GM18511 (cell line): ENCODE measurements around the gene GALNT9.
"Not testable (repeated sequence)": the region's sequence is repeated elsewhere in the genome, so short reads cannot be mapped to it uniquely, and the experiment has no call there.

Source experiments
- ATAC-seq: cut with Tn5 transposase; IDR thresholded peaks from one replicate; pipeline ENCODE4 v1.9.1; 2021; ENCODE audit warnings: mild to moderate bottlenecking, moderate library complexity; ENCODE audit not compliant: unreplicated experiment

Gene GALNT9

DNA sequence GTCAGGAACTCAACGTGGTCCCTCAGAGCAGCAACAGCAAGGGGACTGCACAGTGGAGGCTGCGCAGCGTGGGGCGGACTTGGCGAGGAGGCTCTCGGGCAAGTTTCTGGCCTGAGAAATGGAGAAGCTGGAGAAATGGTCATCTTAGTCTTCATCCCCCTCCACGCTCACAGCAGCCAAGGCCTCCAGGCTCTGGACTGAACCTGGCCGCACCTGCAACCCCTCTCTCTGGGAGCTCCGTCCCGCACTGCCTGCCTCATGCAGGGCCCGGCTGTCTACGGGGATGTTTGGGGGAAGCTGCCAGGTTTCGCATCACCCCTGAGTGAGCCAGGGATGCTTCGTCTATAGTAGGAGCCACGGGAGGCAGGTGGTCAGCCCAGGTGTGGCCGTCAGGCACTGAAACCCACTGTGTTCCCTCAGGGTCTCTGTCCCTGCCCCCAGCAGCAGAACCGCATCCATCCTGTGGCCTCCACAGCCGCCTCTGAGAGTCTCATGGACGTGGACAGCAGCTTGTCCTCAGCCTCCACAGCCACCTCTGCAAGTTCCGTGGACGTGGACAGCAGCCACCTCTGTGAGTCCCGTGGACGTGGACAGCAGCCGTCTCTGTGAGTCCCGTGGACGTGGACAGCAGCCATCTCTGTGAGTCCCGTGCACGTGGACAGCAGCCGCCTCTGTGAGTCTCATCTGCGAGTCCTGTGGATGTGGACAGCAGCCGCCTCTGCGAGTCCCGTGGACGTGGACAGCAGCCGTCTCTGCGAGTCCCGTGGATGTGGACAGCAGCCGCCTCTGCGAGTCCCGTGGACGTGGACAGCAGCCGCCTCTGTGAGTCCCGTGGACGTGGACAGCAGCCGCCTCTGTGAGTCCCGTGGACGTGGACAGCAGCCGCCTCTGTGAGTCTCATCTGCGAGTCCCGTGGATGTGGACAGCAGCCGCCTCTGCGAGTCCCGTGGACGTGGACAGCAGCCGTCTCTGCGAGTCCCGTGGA, 29.1 kb upstream of the GALNT9 start:
- ATAC-seq: not testable (repeated sequence)

DNA sequence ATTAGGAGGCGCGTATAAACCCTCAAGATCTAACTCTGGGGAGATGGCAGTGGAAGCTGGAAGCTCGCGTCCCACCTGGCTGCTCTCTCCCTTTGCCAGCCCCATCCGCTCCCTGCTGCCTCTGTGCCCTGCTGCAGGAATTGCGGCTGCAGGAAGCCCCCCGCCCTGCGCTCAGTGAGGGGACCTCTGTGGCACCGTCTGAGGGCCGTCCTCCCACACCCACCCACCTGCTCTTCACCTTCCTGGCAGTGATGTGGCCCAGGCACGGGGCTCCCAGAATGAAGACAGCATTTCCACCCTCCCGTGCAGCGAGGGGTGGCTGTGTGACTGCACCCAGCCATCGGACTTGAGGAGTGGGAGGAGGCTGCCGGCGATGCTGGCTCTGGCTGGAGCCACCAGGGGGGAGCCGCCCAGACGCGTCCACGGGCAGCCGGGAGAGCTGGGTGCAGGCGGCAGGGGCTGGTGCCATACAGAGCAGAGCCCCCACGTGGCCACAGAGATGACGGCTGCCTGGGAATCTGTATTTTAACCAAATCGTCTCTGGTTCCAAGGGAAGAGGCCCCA, 28.3 kb upstream of the GALNT9 start:
- ATAC-seq: no peak

GRCh38 chr12:132356691-132357622, 27.6 kb upstream of the GALNT9 start:
- no peak for ATAC-seq

GRCh38 chr12:132355742-132356681, 26.6 kb upstream of the GALNT9 start:
- ATAC-seq: no peak

- ATAC-seq: no peak
These were observed 25.7 kb upstream of the GALNT9 start for GRCh38 chr12:132354982-132355680.

- ATAC-seq: no peak
These were observed 25.0 kb upstream of the GALNT9 start for GRCh38 chr12:132354211-132354981.

- ATAC-seq: no peak
These were observed 24.4 kb upstream of the GALNT9 start for GRCh38 chr12:132353811-132354210.

DNA sequence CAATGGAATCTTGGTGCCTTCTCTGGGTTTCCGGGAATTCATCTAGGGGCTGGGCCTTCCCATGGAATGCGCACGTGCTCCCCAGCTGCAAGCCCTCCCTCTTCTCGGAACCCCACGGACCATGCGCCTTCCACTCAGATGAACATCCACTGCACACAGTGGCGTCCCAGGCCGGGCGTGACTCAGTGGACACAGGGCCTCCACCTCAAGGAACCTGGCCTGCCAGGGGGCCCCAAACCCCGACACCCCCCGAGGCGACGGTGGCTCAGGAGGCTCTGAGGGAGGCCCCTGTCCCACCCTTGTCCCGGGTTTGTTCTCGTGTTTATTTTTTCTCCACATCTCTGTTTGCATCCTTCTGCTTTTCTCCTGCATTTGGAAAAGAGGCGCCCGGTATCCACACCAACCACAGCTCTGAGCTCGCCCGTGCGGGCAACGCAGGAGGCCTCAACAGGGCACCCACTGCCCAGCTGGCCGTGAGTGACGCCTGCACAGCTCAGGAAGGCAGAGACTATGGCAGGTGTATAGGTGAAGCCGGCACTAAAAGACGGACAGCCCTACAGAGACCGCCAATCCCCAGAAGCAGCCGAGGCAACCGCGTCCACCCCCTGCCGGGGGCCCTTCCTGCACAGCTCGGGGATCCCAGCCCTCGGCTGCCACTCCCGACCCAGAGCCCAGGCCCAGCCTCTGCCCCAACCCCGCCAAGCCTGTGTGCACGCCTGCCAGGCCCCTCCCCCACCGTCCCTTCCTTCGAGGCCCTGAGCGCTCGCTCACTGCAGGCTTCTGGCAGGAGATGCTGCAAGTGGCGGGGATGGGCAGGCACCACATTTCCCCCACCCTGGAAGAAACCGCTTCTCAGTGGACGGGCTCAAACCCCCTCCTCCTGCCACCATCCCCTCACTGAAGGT, 23.8 kb upstream of the GALNT9 start:
- ATAC-seq: no peak

- ATAC-seq: no peak
These were observed 22.5 kb upstream of the GALNT9 start for GRCh38 chr12:132351751-132352495.

DNA sequence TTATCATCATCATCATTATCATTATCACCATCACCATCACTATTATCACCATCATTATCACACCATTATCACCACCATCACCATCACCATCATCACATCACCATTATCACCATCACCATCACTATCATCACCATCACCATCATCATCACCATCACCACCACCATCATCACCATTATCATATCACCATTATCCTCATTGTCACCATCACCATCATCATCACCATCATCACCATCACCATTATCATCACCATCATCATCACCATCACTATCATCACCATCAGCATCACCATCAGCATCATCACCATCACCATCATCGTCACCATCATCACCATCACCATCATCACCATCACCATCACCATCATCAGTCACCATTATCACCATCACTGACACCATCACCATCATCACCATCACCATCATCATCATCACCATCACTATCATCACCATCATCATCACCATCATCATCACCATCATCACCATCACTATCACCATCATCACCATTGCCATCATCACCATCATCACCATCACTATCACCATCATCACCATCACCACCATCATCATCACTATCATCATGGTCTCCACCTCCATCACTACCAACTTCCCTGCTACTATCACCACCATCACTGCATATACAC, 20.2 kb upstream of the GALNT9 start:
- ATAC-seq: no peak

DNA sequence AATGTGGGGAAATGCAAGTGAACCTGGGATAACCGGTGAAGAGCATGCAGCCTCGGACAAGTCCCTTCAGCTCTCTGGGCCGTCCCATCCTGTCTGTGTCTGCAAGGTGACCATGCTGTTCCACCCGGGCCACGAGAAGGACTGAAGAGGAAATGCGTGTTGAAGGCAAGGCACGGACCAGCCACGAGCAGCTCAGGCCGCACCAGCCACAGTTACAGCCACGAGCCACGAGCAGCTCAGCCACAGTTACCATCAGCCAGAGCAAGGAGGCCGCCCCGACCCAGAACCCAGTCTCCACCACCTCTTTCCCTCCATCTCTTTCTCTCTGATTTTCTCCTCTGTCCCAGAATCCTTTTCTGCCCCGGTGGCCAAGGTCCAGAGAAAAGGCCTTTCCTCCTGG, 18.8 kb upstream of the GALNT9 start:
- no peak for ATAC-seq

GRCh38 chr12:132347176-132347855, 17.9 kb upstream of the GALNT9 start:
- ATAC-seq: no peak

DNA sequence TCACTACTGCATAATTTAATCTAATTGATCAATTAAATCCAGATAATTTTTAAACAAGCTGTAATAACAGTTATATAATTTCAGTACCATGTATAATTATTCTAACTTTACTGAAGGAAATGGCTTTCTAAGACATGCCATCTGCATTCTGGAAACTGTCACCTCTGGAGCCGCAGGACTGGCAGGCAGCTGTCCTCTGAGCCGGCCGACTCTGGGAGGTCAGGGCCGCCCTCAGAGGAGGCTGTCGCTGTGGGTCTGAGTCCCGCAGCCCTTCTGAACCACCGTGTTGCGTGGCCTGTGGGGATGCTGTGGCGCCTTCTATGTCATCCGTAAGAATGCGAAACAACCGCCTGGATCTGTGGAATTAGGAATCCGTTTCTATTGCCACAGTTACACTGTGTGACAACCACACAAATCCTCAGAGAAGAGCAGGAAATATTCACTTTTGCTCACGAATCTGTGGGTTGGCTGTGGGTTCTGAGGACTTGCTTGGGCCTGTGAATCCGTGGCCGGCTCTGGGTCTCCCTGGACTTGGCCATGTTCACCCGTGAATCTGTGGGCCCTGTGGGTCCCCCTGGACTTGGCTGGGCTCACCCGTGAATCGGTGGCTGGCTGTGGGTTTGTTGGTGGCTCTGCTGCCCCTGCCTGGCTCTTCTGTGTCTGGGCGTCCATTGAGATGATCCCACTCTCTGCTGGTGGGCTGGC, 17.2 kb upstream of the GALNT9 start:
- ATAC-seq: no peak

DNA sequence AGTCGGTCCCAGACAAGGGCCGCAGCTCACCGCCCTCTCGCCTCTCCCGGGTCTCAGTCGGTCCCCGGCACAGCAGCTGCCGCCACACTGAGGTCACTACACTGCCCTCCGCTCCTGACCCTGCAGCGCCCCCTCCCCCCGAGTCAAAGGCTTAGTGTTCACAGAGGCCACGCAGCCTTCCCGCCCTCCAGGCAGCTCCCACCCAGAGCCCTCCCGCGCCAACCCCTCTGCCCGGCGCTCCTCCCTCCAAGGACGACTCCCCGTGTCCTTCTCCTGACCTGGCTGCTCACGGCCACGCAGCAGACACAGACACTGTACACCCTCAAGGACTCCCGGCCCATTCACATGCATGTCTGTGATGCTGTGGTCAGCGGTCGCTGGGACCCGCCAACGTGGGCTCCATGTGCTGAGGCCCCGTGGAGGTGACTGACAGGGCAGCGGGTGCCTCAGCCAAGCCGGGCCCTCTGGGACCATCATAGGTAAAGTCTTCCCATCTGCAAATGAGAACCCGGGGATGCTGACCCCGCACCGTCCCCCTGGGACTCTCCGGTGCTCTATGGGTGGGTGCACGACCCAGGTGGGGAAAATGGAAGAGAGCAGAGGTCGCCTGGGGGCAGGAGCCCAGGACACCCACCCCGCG, 16.3 kb upstream of the GALNT9 start:
- ATAC-seq: no peak

- no peak for ATAC-seq
These were observed 15.7 kb upstream of the GALNT9 start for GRCh38 chr12:132345126-132345525.
